Ovary (tissue), 3 donors: Measurements from ENCODE around the gene CBLC.

Experiments used
- CTCF ChIP-seq, 3 donors: fragments of 450-650 bp in 2 of 3; fragments of 200-600 bp in 1 of 3; IDR thresholded peaks; one replicate each; pipeline versions ENCODE4 v1.5.1 to v1.8.0; 2016 to 2022; ENCODE audit warnings: antibody characterized with exemption in 3 of 3, mild to moderate bottlenecking in 1 of 3
- EP300 ChIP-seq: sonication (generic); formaldehyde crosslinking; IDR thresholded peaks from one replicate; pipeline ENCODE4 v1.6.1; 2017; ENCODE audit warnings: antibody characterized with exemption
- POLR2A ChIP-seq: fragments of 450-650 bp; IDR thresholded peaks from one replicate; pipeline ENCODE4 v1.6.1; 2017; ENCODE audit warnings: antibody characterized with exemption, mild to moderate bottlenecking, moderate library complexity
- donor health status: DM: no; HTN: no; CAD: no.

GRCh38 chr19:44735011-44735410, 42.7 kb upstream of the CBLC start:
- TF ChIP-seq CTCF (IDR thresholded peaks at IDR 0.05) (no peak), POLR2A (no peak), EP300 (no peak)
